T-helper 1 cell (primary cell): ENCODE data around the gene MATCAP1.

Experiments used
- DNase-seq, 5 donors: peaks; one replicate each; pipeline ENCODE4 v3.0.0-alpha.2; 2012 to 2020

The MATCAP1 gene

GRCh38 chr16:67155295-67156142, 28.2 kb downstream of the MATCAP1 start:
- DNase-seq, result peak; percentile 64 to 81 (median 68)

GRCh38 chr16:67154578-67155294, 29.0 kb downstream of the MATCAP1 start:
- DNase-seq, result no peak

GRCh38 chr16:67151431-67152097, 32.2 kb downstream of the MATCAP1 start:
- no peak for DNase-seq

- DNase-seq, result peak in 1 of 5 donors; percentile 70
Observed at GRCh38 chr16:67150833-67151396, 32.8 kb downstream of the MATCAP1 start, which contains the start of gene B3GNT9. Gene B3GNT9, minus strand, starts transcription at chr16:67150998. Its CDS starts 513 bp downstream, at chr16:67150485.

GRCh38 chr16:67150047-67150832, 33.5 kb downstream of the MATCAP1 start:
- peak in 2 of 5 donors; percentile 34 to 71 for DNase-seq

GRCh38 chr16:67149276-67150046, 34.3 kb downstream of the MATCAP1 start:
- DNase-seq, result no peak

GRCh38 chr16:67148656-67149275, 35.0 kb downstream of the MATCAP1 start:
- DNase-seq, result no peak

GRCh38 chr16:67148221-67148620, 35.5 kb downstream of the MATCAP1 start:
- no peak for DNase-seq

- DNase-seq, result no peak
Observed at GRCh38 chr16:67147437-67148140, 36.2 kb downstream of the MATCAP1 start.

- no peak for DNase-seq
Observed at GRCh38 chr16:67146523-67147357, 37.0 kb downstream of the MATCAP1 start.

GRCh38 chr16:67145746-67146145, 38.0 kb downstream of the MATCAP1 start:
- no peak for DNase-seq

GRCh38 chr16:67144943-67145342, 38.8 kb downstream of the MATCAP1 start:
- no peak for DNase-seq

- no peak for DNase-seq
Observed at GRCh38 chr16:67142342-67142741, 41.4 kb downstream of the MATCAP1 start.

- DNase-seq, result no peak
Observed at GRCh38 chr16:67141391-67141790, 42.4 kb downstream of the MATCAP1 start.

- DNase-seq, result no peak
Observed at GRCh38 chr16:67137605-67138004, 46.2 kb downstream of the MATCAP1 start.

- no peak for DNase-seq
Observed at GRCh38 chr16:67129422-67129821, 54.3 kb downstream of the MATCAP1 start.

- DNase-seq, result no peak
Observed at GRCh38 chr16:67128887-67129286, 54.9 kb downstream of the MATCAP1 start.

GRCh38 chr16:67128417-67128816, 55.3 kb downstream of the MATCAP1 start:
- DNase-seq, result no peak
